ENCODE measurements around the gene CCDC9. TPM values are rescaled to one million over a fixed set of nuclear protein-coding genes. Genes with fewer than 3 reads are reported as not detected.
A peak's percentile ranks its signal among the peaks of the same experiment; 100 is the strongest.

The CCDC9 gene
- total and polyA plus RNA-seq, 2 of the 13 experiments (the other 11 are each of a cell fraction or from before 2014, with no cell fraction given): 2.9 to 6.3 TPM

GRCh38 chr19:47231215-47232054 lies 24.9 kb upstream of the CCDC9 start (continued):
- no peak for TF ChIP-seq MBNL3 (CRISPR knock-in tag; conservative IDR thresholded peaks at IDR 0.05)
- no peak for TF ChIP-seq ZKSCAN5 (CRISPR knock-in tag; IDR thresholded peaks at IDR 0.05)
- peak; percentile 66 for TF ChIP-seq ZNF883 (CRISPR knock-in tag; IDR thresholded peaks at IDR 0.05; ENCODE audit: not compliant biosample characterization)
- TF ChIP-seq ONECUT2 (CRISPR knock-in tag; IDR thresholded peaks at IDR 0.05): peak; percentile 32; the same call in 1 of the 2 replicates
- no peak for TF ChIP-seq ZFP82 (CRISPR knock-in tag; IDR thresholded peaks at IDR 0.05; ENCODE audit: borderline replicate concordance)
- no peak for TF ChIP-seq TARDBP (CRISPR knock-in tag; IDR thresholded peaks at IDR 0.05)
- TF ChIP-seq ZNF652 (CRISPR knock-in tag; IDR thresholded peaks at IDR 0.05; ENCODE audit: borderline replicate concordance, low read depth): no peak
- peak; percentile 87 for TF ChIP-seq HES4 (CRISPR knock-in tag; IDR thresholded peaks at IDR 0.05; ENCODE audit: borderline replicate concordance)
- 0 out of 2 replicates have a peak, but pooled peaks have one; percentile 46 for TF ChIP-seq ZNF264 (CRISPR knock-in tag; IDR thresholded peaks at IDR 0.05)
- no peak for TF ChIP-seq ATF1 (CRISPR knock-in tag; IDR thresholded peaks at IDR 0.05)
- peak; percentile 58; the same call in 1 of the 2 replicates for TF ChIP-seq CBX5 (CRISPR knock-in tag; IDR thresholded peaks at IDR 0.05; ENCODE audit: borderline replicate concordance)
- peak in 1 of 2 experiments; percentile 44; a peak in 1 of 4 replicates for TF ChIP-seq KLF16 (CRISPR knock-in tag; IDR thresholded peaks at IDR 0.05)
- TF ChIP-seq ZC3H4 (CRISPR knock-in tag; IDR thresholded peaks at IDR 0.05; ENCODE audit: borderline replicate concordance): no peak; the same call in 1 of the 2 replicates
- no peak for TF ChIP-seq ZNF737 (CRISPR knock-in tag; IDR thresholded peaks at IDR 0.05; ENCODE audit: borderline replicate concordance)
- TF ChIP-seq JARID2 (CRISPR knock-in tag; IDR thresholded peaks at IDR 0.05; ENCODE audit: insufficient replicate concordance): no peak
- TF ChIP-seq PBX3 (CRISPR knock-in tag; IDR thresholded peaks at IDR 0.05; ENCODE audit: borderline replicate concordance): no peak
- TF ChIP-seq ZNF33A (CRISPR knock-in tag; IDR thresholded peaks at IDR 0.05; ENCODE audit: borderline replicate concordance): no peak
- TF ChIP-seq ZNF317 (CRISPR knock-in tag; IDR thresholded peaks at IDR 0.05): peak; percentile 76; the same call in 1 of the 2 replicates
- peak; percentile 91; the same call in 1 of the 2 replicates for TF ChIP-seq ZNF572 (CRISPR knock-in tag; IDR thresholded peaks at IDR 0.05)
- no peak for TF ChIP-seq KLF9 (CRISPR knock-in tag; IDR thresholded peaks at IDR 0.05; ENCODE audit: low read depth)
- peak; percentile 74 for TF ChIP-seq TAF1 (CRISPR knock-in tag; IDR thresholded peaks at IDR 0.05)
- no peak for TF ChIP-seq KDM5A (IDR thresholded peaks at IDR 0.05; ENCODE audit: borderline replicate concordance, low read length)
- TF ChIP-seq YEATS2 (CRISPR knock-in tag; IDR thresholded peaks at IDR 0.05; ENCODE audit: borderline replicate concordance): peak; percentile 22; the same call in 1 of the 2 replicates
- TF ChIP-seq RFXAP (CRISPR knock-in tag; IDR thresholded peaks at IDR 0.05; ENCODE audit: borderline replicate concordance): peak; percentile 89; the same call in 1 of the 2 replicates
- peak; percentile 85 for TF ChIP-seq ZFY (CRISPR knock-in tag; IDR thresholded peaks at IDR 0.05)
- TF ChIP-seq, protein P1, sequence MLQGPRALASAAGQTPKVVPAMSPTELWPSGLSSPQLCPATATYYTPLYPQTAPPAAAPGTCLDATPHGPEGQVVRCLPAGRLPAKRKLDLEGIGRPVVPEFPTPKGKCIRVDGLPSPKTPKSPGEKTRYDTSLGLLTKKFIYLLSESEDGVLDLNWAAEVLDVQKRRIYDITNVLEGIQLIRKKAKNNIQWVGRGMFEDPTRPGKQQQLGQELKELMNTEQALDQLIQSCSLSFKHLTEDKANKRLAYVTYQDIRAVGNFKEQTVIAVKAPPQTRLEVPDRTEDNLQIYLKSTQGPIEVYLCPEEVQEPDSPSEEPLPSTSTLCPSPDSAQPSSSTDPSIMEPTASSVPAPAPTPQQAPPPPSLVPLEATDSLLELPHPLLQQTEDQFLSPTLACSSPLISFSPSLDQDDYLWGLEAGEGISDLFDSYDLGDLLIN (CRISPR knock-in tag; IDR thresholded peaks at IDR 0.05; ENCODE audit: borderline replicate concordance): no peak; the same call in 1 of the 2 replicates
- no peak for TF ChIP-seq GTF3A (CRISPR knock-in tag; conservative IDR thresholded peaks at IDR 0.05)
- TF ChIP-seq NFIC (IDR thresholded peaks at IDR 0.05; ENCODE audit: low read length): no peak
- TF ChIP-seq, protein P2, sequence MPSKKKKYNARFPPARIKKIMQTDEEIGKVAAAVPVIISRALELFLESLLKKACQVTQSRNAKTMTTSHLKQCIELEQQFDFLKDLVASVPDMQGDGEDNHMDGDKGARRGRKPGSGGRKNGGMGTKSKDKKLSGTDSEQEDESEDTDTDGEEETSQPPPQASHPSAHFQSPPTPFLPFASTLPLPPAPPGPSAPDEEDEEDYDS (CRISPR knock-in tag; IDR thresholded peaks at IDR 0.05): peak; percentile 23; the same call in 1 of the 2 replicates
